ENCODE measurements around the gene PLEKHH2. TPM values are rescaled to one million over a fixed set of nuclear protein-coding genes. Genes with fewer than 3 reads are reported as not detected.

The PLEKHH2 gene
- total RNA-seq, 1 donor from 2014 or later: 0.11 TPM

DNA sequence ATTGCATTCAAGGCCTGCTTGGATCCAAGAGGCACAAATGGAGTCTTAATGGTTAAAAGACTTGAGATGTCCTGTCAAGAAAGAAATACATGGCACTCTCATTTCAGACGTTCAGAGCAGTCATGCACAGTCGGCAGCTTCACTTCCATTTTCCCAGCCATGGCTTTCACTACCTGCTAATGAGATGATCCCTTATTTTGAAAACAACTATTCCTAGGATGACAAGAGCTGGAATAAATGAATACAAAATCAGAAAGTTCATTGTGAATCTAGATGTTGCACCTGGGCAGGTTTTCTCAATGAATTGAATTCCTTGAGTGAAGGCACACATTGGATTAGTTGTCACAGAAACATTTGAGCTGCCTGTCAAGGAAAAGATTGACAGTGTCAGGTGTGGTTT lies 175.9 kb downstream of the PLEKHH2 start:
- ATAC-seq (ENCODE audit: low read depth) (no peak), DNase-seq (no peak)
- Mint-ChIP-seq H3K4me3 (no peak overlapping the region), H3K4me1 (no peaks in the 10 kb centered on the region), H3K9me3 (no peaks in the 10 kb centered on the region), H3K36me3 (ENCODE audit: low read depth) (no peaks in the 10 kb centered on the region), H3K27ac (no peak overlapping the region), H3K27me3 (no peaks in the 10 kb centered on the region)
- CTCF ChIA-PET: no interaction called here
- TF ChIP-seq, protein P1, sequence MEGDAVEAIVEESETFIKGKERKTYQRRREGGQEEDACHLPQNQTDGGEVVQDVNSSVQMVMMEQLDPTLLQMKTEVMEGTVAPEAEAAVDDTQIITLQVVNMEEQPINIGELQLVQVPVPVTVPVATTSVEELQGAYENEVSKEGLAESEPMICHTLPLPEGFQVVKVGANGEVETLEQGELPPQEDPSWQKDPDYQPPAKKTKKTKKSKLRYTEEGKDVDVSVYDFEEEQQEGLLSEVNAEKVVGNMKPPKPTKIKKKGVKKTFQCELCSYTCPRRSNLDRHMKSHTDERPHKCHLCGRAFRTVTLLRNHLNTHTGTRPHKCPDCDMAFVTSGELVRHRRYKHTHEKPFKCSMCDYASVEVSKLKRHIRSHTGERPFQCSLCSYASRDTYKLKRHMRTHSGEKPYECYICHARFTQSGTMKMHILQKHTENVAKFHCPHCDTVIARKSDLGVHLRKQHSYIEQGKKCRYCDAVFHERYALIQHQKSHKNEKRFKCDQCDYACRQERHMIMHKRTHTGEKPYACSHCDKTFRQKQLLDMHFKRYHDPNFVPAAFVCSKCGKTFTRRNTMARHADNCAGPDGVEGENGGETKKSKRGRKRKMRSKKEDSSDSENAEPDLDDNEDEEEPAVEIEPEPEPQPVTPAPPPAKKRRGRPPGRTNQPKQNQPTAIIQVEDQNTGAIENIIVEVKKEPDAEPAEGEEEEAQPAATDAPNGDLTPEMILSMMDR (IDR thresholded peaks at IDR 0.05): no peak
- POLR2A ChIA-PET: no interaction called here
- intact Hi-C loops (cut with micrococcal nuclease): no loop called here

DNA sequence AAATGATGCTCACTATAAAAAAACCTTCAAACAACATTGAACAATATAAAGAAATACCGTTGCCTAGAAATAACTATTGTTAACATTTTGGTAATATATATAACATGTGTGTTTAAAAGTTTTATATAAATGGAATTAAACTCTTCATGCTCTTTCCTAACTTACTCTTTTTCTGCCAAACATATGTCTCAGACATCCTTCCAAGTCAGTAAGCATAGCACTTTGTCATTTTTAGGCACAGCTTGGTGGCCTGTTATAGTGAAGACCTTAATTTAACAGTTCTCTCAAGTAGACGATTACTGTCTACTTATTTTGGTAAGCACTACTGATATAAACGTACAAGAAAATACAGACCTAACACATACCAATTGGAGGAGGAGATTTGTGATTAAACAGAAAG lies 177.7 kb downstream of the PLEKHH2 start:
- ATAC-seq (ENCODE audit: low read depth): no peak
- CTCF ChIA-PET: no interaction called here
- H3K27ac Mint-ChIP-seq: no peak overlapping the region

More for the DNA sequence above, 177.7 kb downstream of the PLEKHH2 start:
- POLR2A ChIA-PET: no interaction called here
- H3K9me3 Mint-ChIP-seq: no peaks in the 10 kb centered on the region
- H3K27me3 Mint-ChIP-seq: no peaks in the 10 kb centered on the region
- H3K4me3 Mint-ChIP-seq: no peak overlapping the region
- peaks cover 5% of the 10 kb centered on the region for H3K4me1 Mint-ChIP-seq
- DNase-seq: no peak
- intact Hi-C loops (cut with micrococcal nuclease): no loop called here
- TF ChIP-seq, protein P1 (IDR thresholded peaks at IDR 0.05): no peak
- no peaks in the 10 kb centered on the region for H3K36me3 Mint-ChIP-seq (ENCODE audit: low read depth)

Other genes starting within 250 kb of the PLEKHH2 start
- 43.2 and 51.4 TPM in 2 replicates for gene THADA, start 41.2 kb upstream of the PLEKHH2 start, total RNA-seq
- gene C1GALT1C1L, start 39.2 kb downstream of the PLEKHH2 start, total RNA-seq: 0.17 TPM in 1 of 2 replicates, not detected in the other
- 8.9 and 10.4 TPM in 2 replicates for gene DYNC2LI1, start 136.8 kb downstream of the PLEKHH2 start, total RNA-seq
- gene ABCG5, start 201.6 kb downstream of the PLEKHH2 start, total RNA-seq: not detected in 2 replicates
- not detected in 2 replicates for gene ABCG8, start 201.7 kb downstream of the PLEKHH2 start, total RNA-seq